HEK293 (cell line): ENCODE results near the gene IGSF10.

Source experiments
- CTCF ChIA-PET: fragments of 350-600 bp; formaldehyde crosslinking; extraction: SDS; loops from one replicate; lab custom pipeline; 2021; ENCODE audit warnings: antibody characterized with exemption; lab: Yijun Ruan, JAX
- POLR2A ChIA-PET: fragments of 300-600 bp; formaldehyde crosslinking; extraction: SDS; loops from one replicate; lab custom pipeline; 2020; ENCODE audit warnings: antibody characterized with exemption, inconsistent platforms; lab: Yijun Ruan, JAX
- H3K27ac ChIP-seq: fragments of 200-500 bp; sonication (Bioruptor generic); 2 replicates; pipeline ENCODE4 v1.5.1; 2014; ENCODE audit warnings: low read depth, low read length, control low read depth, inconsistent platforms; ENCODE audit errors: extremely low read depth
- H3K36me3 ChIP-seq, 2 experiments: fragments of 200-500 bp in 1 of 2; sonication (Bioruptor generic) in 1 of 2; 1 replicate in 1 of 2; 2 replicates in 1 of 2; pipeline ENCODE4 v1.5.1; 2014 to 2017; ENCODE audit warnings: inconsistent platforms in 2 of 2, low read length in 2 of 2; ENCODE audit not compliant: control insufficient read depth in 2 of 2, insufficient read depth in 1 of 2
- H3K4me1 ChIP-seq: fragments of 200-500 bp; sonication (Bioruptor generic); 2 replicates; pipeline ENCODE4 v1.5.1; 2014; ENCODE audit warnings: mild to moderate bottlenecking, low read length, inconsistent platforms; ENCODE audit not compliant: control insufficient read depth, insufficient read depth
- H3K4me3 ChIP-seq: 2 replicates; pipeline ENCODE4 v1.5.1; 2011; ENCODE audit warnings: low read depth, mild to moderate bottlenecking, control low read depth, low read length, moderate library complexity
- H3K9me3 ChIP-seq: fragments of 200-500 bp; sonication (Bioruptor generic); 2 replicates; pipeline ENCODE4 v1.5.1; 2014; ENCODE audit warnings: low read depth, low read length, inconsistent platforms; ENCODE audit not compliant: control insufficient read depth, insufficient read depth
- BCL6B ChIP-seq: fragments of 450-650 bp; formaldehyde crosslinking; IDR thresholded peaks from 2 replicates; pipeline ENCODE4 v1.5.1; 2017; ENCODE audit warnings: missing biosample characterization, missing genetic modification characterization
- FEZF1 ChIP-seq: fragments of 450-650 bp; formaldehyde crosslinking; IDR thresholded peaks from 2 replicates; pipeline ENCODE4 v1.5.1; 2016; ENCODE audit warnings: missing biosample characterization, missing genetic modification characterization
- KLF16 ChIP-seq: fragments of 450-650 bp; formaldehyde crosslinking; IDR thresholded peaks from 2 replicates; pipeline ENCODE4 v1.5.1; 2017; ENCODE audit warnings: missing biosample characterization, missing genetic modification characterization
- KLF8 ChIP-seq: fragments of 450-650 bp; formaldehyde crosslinking; IDR thresholded peaks from 2 replicates; pipeline ENCODE4 v1.5.1; 2016; ENCODE audit warnings: missing biosample characterization, missing genetic modification characterization
- ZBTB17 ChIP-seq: fragments of 450-650 bp; formaldehyde crosslinking; IDR thresholded peaks from 2 replicates; pipeline ENCODE4 v1.5.1; 2016; ENCODE audit warnings: missing biosample characterization, missing genetic modification characterization
- ZNF112 ChIP-seq: fragments of 450-650 bp; formaldehyde crosslinking; IDR thresholded peaks from 2 replicates; pipeline ENCODE4 v1.5.0; 2017; ENCODE audit warnings: missing biosample characterization, missing genetic modification characterization
- ZNF121 ChIP-seq: fragments of 450-650 bp; formaldehyde crosslinking; IDR thresholded peaks from 2 replicates; pipeline ENCODE4 v1.5.1; 2016; ENCODE audit warnings: missing biosample characterization, missing genetic modification characterization
- ZNF133 ChIP-seq: fragments of 450-650 bp; formaldehyde crosslinking; IDR thresholded peaks from 2 replicates; pipeline ENCODE4 v1.5.1; 2016; ENCODE audit warnings: missing biosample characterization, missing genetic modification characterization
- ZNF221 ChIP-seq: fragments of 450-650 bp; formaldehyde crosslinking; IDR thresholded peaks from 2 replicates; pipeline ENCODE4 v1.5.1; 2017; ENCODE audit warnings: missing biosample characterization, missing genetic modification characterization, borderline replicate concordance
- ZNF223 ChIP-seq: fragments of 450-650 bp; formaldehyde crosslinking; IDR thresholded peaks from 2 replicates; pipeline ENCODE4 v1.5.1; 2016; ENCODE audit warnings: missing biosample characterization, missing genetic modification characterization
- ZNF23 ChIP-seq: fragments of 450-650 bp; formaldehyde crosslinking; IDR thresholded peaks from 2 replicates; pipeline ENCODE4 v1.5.1; 2016; ENCODE audit warnings: missing biosample characterization, missing genetic modification characterization, borderline replicate concordance
- ZNF280D ChIP-seq: fragments of 450-650 bp; formaldehyde crosslinking; IDR thresholded peaks from 2 replicates; pipeline ENCODE4 v1.5.1; 2016; ENCODE audit warnings: missing biosample characterization, missing genetic modification characterization
- ZNF501 ChIP-seq: fragments of 450-650 bp; formaldehyde crosslinking; IDR thresholded peaks from 2 replicates; pipeline ENCODE4 v1.5.1; 2016; ENCODE audit warnings: missing biosample characterization, missing genetic modification characterization
- ZNF544 ChIP-seq: fragments of 450-650 bp; formaldehyde crosslinking; IDR thresholded peaks from 2 replicates; pipeline ENCODE4 v1.5.0; 2017; ENCODE audit warnings: missing biosample characterization, missing genetic modification characterization
- ZNF549 ChIP-seq: fragments of 450-650 bp; IDR thresholded peaks from 2 replicates; pipeline ENCODE4 v1.5.1; 2018; ENCODE audit warnings: missing biosample characterization, missing genetic modification characterization, mild to moderate bottlenecking, inconsistent platforms, moderate library complexity
- ZNF621 ChIP-seq: fragments of 450-650 bp; formaldehyde crosslinking; IDR thresholded peaks from 2 replicates; pipeline ENCODE4 v1.5.1; 2017; ENCODE audit warnings: missing biosample characterization, missing genetic modification characterization
- ZNF660 ChIP-seq: fragments of 450-650 bp; IDR thresholded peaks from 2 replicates; pipeline ENCODE4 v1.5.1; 2018; ENCODE audit warnings: missing biosample characterization, mild to moderate bottlenecking, missing genetic modification characterization
- ZNF670 ChIP-seq: fragments of 450-650 bp; formaldehyde crosslinking; IDR thresholded peaks from 2 replicates; pipeline ENCODE4 v1.5.1; 2016; ENCODE audit warnings: missing biosample characterization, missing genetic modification characterization, low read depth
- ZNF830 ChIP-seq: fragments of 450-650 bp; IDR thresholded peaks from 2 replicates; pipeline ENCODE4 v1.5.0; 2018; ENCODE audit warnings: missing biosample characterization, missing genetic modification characterization, low read depth, mild to moderate bottlenecking, moderate library complexity
- ZSCAN18 ChIP-seq: fragments of 450-650 bp; formaldehyde crosslinking; IDR thresholded peaks from 2 replicates; pipeline ENCODE4 v1.5.1; 2016; ENCODE audit warnings: missing biosample characterization, missing genetic modification characterization
- ZSCAN30 ChIP-seq: fragments of 450-650 bp; IDR thresholded peaks from 2 replicates; pipeline ENCODE4 v1.5.1; 2018; ENCODE audit warnings: missing biosample characterization, mild to moderate bottlenecking, missing genetic modification characterization, moderate library complexity
- TF ChIP-seq, protein P1 (sequence below): fragments of 450-650 bp; formaldehyde crosslinking; IDR thresholded peaks from 2 replicates; pipeline ENCODE4 v1.5.1; 2016; ENCODE audit warnings: missing biosample characterization, missing genetic modification characterization
- TF ChIP-seq, protein P2 (sequence below): fragments of 450-650 bp; formaldehyde crosslinking; IDR thresholded peaks from 2 replicates; pipeline ENCODE4 v1.5.1; 2016; ENCODE audit warnings: missing biosample characterization, missing genetic modification characterization
- TF ChIP-seq, protein P3 (sequence below): fragments of 450-650 bp; formaldehyde crosslinking; IDR thresholded peaks from 2 replicates; pipeline ENCODE4 v1.5.1; 2016; ENCODE audit warnings: missing biosample characterization, missing genetic modification characterization
- TF ChIP-seq, protein P4 (sequence below): fragments of 450-650 bp; formaldehyde crosslinking; optimal IDR thresholded peaks from 2 replicates; pipeline ENCODE3; 2016; ENCODE audit warnings: missing biosample characterization, mild to moderate bottlenecking, missing genetic modification characterization

IGSF10 gene

DNA sequence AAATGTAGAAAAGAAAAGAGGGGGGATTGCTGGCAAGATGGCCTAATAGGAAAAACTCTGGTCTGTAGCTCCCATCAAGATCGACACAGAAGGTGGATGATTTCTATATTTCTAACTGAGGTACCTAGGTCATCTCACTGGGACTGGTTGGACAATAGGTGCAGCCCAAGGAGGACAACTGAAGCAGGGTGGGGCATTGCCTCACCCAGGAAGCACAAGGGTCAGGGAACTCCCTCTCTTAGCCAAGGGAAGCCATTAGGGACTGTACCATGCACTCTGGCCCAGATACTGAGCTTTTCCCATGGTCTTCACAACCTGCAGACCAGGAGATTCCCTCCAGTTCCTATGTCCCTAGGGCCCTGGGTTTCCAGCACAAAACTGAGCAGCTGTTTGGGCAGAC is 22.6 kb upstream of the IGSF10 start (continued):
- TF ChIP-seq, protein P1, sequence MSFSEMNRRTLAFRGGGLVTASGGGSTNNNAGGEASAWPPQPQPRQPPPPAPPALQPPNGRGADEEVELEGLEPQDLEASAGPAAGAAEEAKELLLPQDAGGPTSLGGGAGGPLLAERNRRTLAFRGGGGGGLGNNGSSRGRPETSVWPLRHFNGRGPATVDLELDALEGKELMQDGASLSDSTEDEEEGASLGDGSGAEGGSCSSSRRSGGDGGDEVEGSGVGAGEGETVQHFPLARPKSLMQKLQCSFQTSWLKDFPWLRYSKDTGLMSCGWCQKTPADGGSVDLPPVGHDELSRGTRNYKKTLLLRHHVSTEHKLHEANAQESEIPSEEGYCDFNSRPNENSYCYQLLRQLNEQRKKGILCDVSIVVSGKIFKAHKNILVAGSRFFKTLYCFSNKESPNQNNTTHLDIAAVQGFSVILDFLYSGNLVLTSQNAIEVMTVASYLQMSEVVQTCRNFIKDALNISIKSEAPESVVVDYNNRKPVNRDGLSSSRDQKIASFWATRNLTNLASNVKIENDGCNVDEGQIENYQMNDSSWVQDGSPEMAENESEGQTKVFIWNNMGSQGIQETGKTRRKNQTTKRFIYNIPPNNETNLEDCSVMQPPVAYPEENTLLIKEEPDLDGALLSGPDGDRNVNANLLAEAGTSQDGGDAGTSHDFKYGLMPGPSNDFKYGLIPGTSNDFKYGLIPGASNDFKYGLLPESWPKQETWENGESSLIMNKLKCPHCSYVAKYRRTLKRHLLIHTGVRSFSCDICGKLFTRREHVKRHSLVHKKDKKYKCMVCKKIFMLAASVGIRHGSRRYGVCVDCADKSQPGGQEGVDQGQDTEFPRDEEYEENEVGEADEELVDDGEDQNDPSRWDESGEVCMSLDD: no peak
- TF ChIP-seq ZNF221 (tag by site-specific recombination): no peak
- TF ChIP-seq ZNF121 (tag by site-specific recombination): no peak
- no peak for TF ChIP-seq BCL6B (tag by site-specific recombination)
- TF ChIP-seq, protein P2, sequence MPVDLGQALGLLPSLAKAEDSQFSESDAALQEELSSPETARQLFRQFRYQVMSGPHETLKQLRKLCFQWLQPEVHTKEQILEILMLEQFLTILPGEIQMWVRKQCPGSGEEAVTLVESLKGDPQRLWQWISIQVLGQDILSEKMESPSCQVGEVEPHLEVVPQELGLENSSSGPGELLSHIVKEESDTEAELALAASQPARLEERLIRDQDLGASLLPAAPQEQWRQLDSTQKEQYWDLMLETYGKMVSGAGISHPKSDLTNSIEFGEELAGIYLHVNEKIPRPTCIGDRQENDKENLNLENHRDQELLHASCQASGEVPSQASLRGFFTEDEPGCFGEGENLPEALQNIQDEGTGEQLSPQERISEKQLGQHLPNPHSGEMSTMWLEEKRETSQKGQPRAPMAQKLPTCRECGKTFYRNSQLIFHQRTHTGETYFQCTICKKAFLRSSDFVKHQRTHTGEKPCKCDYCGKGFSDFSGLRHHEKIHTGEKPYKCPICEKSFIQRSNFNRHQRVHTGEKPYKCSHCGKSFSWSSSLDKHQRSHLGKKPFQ: no peak
- TF ChIP-seq, protein P3, sequence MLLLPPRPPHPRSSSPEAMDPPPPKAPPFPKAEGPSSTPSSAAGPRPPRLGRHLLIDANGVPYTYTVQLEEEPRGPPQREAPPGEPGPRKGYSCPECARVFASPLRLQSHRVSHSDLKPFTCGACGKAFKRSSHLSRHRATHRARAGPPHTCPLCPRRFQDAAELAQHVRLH (tag by site-specific recombination): no peak
- no peak for TF ChIP-seq KLF8

GRCh38 chr3:151480492-151480891 is 19.6 kb upstream of the IGSF10 start:
- Histone ChIP-seq H3K9me3 (no peaks in the 10 kb centered on the region), H3K36me3 (no peaks in the 10 kb centered on the region), H3K4me1 (no peaks in the 10 kb centered on the region), H3K27ac (no peak overlapping the region), H3K4me3 (no peak overlapping the region)
- no peak for TF ChIP-seq ZNF670
- TF ChIP-seq ZSCAN30 (tag by site-specific recombination): no peak
- no peak for TF ChIP-seq ZNF549 (tag by site-specific recombination)
- TF ChIP-seq ZNF501: no peak
- TF ChIP-seq ZNF830: no peak
- TF ChIP-seq, protein P4, sequence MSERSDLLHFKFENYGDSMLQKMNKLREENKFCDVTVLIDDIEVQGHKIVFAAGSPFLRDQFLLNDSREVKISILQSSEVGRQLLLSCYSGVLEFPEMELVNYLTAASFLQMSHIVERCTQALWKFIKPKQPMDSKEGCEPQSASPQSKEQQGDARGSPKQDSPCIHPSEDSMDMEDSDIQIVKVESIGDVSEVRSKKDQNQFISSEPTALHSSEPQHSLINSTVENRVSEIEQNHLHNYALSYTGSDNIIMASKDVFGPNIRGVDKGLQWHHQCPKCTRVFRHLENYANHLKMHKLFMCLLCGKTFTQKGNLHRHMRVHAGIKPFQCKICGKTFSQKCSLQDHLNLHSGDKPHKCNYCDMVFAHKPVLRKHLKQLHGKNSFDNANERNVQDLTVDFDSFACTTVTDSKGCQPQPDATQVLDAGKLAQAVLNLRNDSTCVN (tag by site-specific recombination): no peak
- TF ChIP-seq ZNF621 (tag by site-specific recombination): no peak
- no peak for TF ChIP-seq ZSCAN18
- no peak for TF ChIP-seq KLF16 (tag by site-specific recombination)
- TF ChIP-seq FEZF1: no peak
- TF ChIP-seq ZBTB17 (tag by site-specific recombination): no peak
- TF ChIP-seq ZNF544 (tag by site-specific recombination): no peak
- no peak for TF ChIP-seq ZNF223 (tag by site-specific recombination)
- no peak for TF ChIP-seq ZNF112
- TF ChIP-seq ZNF23 (tag by site-specific recombination): no peak
- TF ChIP-seq ZNF280D (tag by site-specific recombination): no peak
- no peak for TF ChIP-seq ZNF133
- TF ChIP-seq ZNF660 (tag by site-specific recombination): no peak
- CTCF ChIA-PET: interaction anchor here (0.6 kb wide), 1 partner anchor 153 kb away, joined by 3 read pairs; no protein-coding TSS in a partner anchor
- POLR2A ChIA-PET: no interaction called here
